ENCODE results near the gene NCOR2. TPM values are rescaled to one million over a fixed set of nuclear protein-coding genes. Genes with fewer than 3 reads are reported as not detected.

Gene NCOR2
- total and polyA plus RNA-seq, 2 donors (not counting 3 experiments of a cell fraction or from before 2014, with no cell fraction given), result 26.5 to 241 TPM

GRCh38 chr12:124599074-124599999, 31.9 kb upstream of the NCOR2 start:
- no TSS peak for BruUV-seq (replicated peaks)
- POLR2A ChIA-PET, result no interaction called here

GRCh38 chr12:124597041-124597440, 29.6 kb upstream of the NCOR2 start:
- H3K9ac ChIP-seq (replicated peaks; ENCODE audit: extremely low read depth, insufficient read depth, low read length), result no peak overlapping the region
- no peaks in the 10 kb centered on the region for H4K20me1 ChIP-seq (replicated peaks; ENCODE audit: control insufficient read depth, extremely low read depth, insufficient read depth, low read length)
- POLR2A ChIA-PET, result no interaction called here
- dilution Hi-C loops (cut with MboI; ENCODE audit: extremely low pct_ligation_motif_present, low sequenced_read_pairs), result no loop called here
- DNase-seq (ENCODE audit: low read depth, low spot score) (no peak), FAIRE-seq (no peak)
- CTCF ChIA-PET, result interaction anchor here (0.6 to 0.9 kb wide), 3 partner anchors 9 to 25 kb away, joined by 3 read pairs; no protein-coding TSS in a partner anchor
- H3K79me2 ChIP-seq (ENCODE audit: control insufficient read depth, insufficient read depth, low read length), result no peaks in the 10 kb centered on the region
- peaks cover 6% of the 10 kb centered on the region for H3K4me1 ChIP-seq (ENCODE audit: control insufficient read depth, extremely low read depth, insufficient read depth, low read length)
- BruUV-seq (replicated peaks), result no TSS peak
- no peak overlapping the region for H3K27ac ChIP-seq (ENCODE audit: insufficient read depth, low read depth, low read length)
- H3K27me3 ChIP-seq (ENCODE audit: control insufficient read depth in 2 of 2, insufficient read depth in 2 of 2, low read length in 2 of 2), result no peaks in the 10 kb centered on the region
- no peak overlapping the region for H3K4me3 ChIP-seq (replicated peaks in 1 of 3; ENCODE audit: insufficient read depth in 1 of 3, low read depth in 1 of 3, low read length in 3 of 3)
- no peak overlapping the region for H2AFZ ChIP-seq (ENCODE audit: low read depth, low read length)
- intact Hi-C loops (cut with micrococcal nuclease), result no loop called here
- no peaks in the 10 kb centered on the region for H3K9me3 ChIP-seq (replicated peaks; ENCODE audit: control insufficient read depth, insufficient read depth, low read length)
- TF ChIP-seq GATA2 (IDR thresholded peaks at IDR 0.05; ENCODE audit: insufficient read depth, insufficient read length, low read depth, low read length), result no peak
- TF ChIP-seq MYC (IDR thresholded peaks at IDR 0.05; ENCODE audit: low read depth, low read length), result no peak
- TF ChIP-seq POLR2AphosphoS5 (IDR thresholded peaks at IDR 0.05; ENCODE audit: insufficient read depth, low read depth, low read length), result no peak
- no peak for TF ChIP-seq EZH2 (IDR thresholded peaks at IDR 0.05; ENCODE audit: borderline replicate concordance, low read depth, low read length, severe bottlenecking)
- TF ChIP-seq JUN (IDR thresholded peaks at IDR 0.05; ENCODE audit: borderline replicate concordance, insufficient read depth, insufficient read length, low read depth), result no peak
- TF ChIP-seq CTCF (IDR thresholded peaks at IDR 0.05; ENCODE audit: extremely low read depth in 1 of 2, insufficient read depth in 1 of 2, low read depth in 1 of 2, low read length in 2 of 2), result no peak
- TF ChIP-seq POLR2A (IDR thresholded peaks at IDR 0.05; ENCODE audit: low read depth, low read length), result no peak
- TF ChIP-seq FOS (IDR thresholded peaks at IDR 0.05; ENCODE audit: borderline replicate concordance, insufficient read depth, low read length), result no peak
- no peak for TF ChIP-seq MAX (IDR thresholded peaks at IDR 0.05; ENCODE audit: insufficient read depth, insufficient read length)
- no peak overlapping the region for H3K4me2 ChIP-seq (ENCODE audit: insufficient read depth, low read length)
- no peaks in the 10 kb centered on the region for H3K36me3 ChIP-seq (ENCODE audit: control insufficient read depth in 2 of 2, extremely low read depth in 1 of 2, insufficient read depth in 2 of 2, low read length in 2 of 2)
- H3K9me1 ChIP-seq (replicated peaks; ENCODE audit: control insufficient read depth, extremely low read depth, insufficient read depth, low read length), result no peaks in the 10 kb centered on the region

More at GRCh38 chr12:124599074-124599999, 31.9 kb upstream of the NCOR2 start:
- H3K79me2 ChIP-seq (ENCODE audit: control insufficient read depth, insufficient read depth, low read length), result no peaks in the 10 kb centered on the region
- H3K4me3 ChIP-seq (replicated peaks in 1 of 3; ENCODE audit: insufficient read depth in 1 of 3, low read depth in 1 of 3, low read length in 3 of 3), result no peak overlapping the region
- intact Hi-C loops (cut with micrococcal nuclease) (no loop called here), dilution Hi-C loops (cut with MboI; ENCODE audit: extremely low pct_ligation_motif_present, low sequenced_read_pairs) (no loop called here)
- no peaks in the 10 kb centered on the region for H3K27me3 ChIP-seq (ENCODE audit: control insufficient read depth in 2 of 2, insufficient read depth in 2 of 2, low read length in 2 of 2)
- no peak overlapping the region for H3K27ac ChIP-seq (ENCODE audit: insufficient read depth, low read depth, low read length)
- no peaks in the 10 kb centered on the region for H3K36me3 ChIP-seq (ENCODE audit: control insufficient read depth in 2 of 2, extremely low read depth in 1 of 2, insufficient read depth in 2 of 2, low read length in 2 of 2)
- H3K9ac ChIP-seq (replicated peaks; ENCODE audit: extremely low read depth, insufficient read depth, low read length), result no peak overlapping the region
- TF ChIP-seq JUN (IDR thresholded peaks at IDR 0.05; ENCODE audit: borderline replicate concordance, insufficient read depth, insufficient read length, low read depth), result no peak
- no peak for TF ChIP-seq GATA2 (IDR thresholded peaks at IDR 0.05; ENCODE audit: insufficient read depth, insufficient read length, low read depth, low read length)
- no peak for TF ChIP-seq MYC (IDR thresholded peaks at IDR 0.05; ENCODE audit: low read depth, low read length)
- CTCF ChIA-PET, result no interaction called here
- no peaks in the 10 kb centered on the region for H3K9me1 ChIP-seq (replicated peaks; ENCODE audit: control insufficient read depth, extremely low read depth, insufficient read depth, low read length)
- no peak overlapping the region for H2AFZ ChIP-seq (ENCODE audit: low read depth, low read length)
- no peaks in the 10 kb centered on the region for H4K20me1 ChIP-seq (replicated peaks; ENCODE audit: control insufficient read depth, extremely low read depth, insufficient read depth, low read length)
- FAIRE-seq (no peak), DNase-seq (ENCODE audit: low read depth, low spot score) (no peak)
- H3K4me2 ChIP-seq (ENCODE audit: insufficient read depth, low read length), result no peak overlapping the region
- H3K4me1 ChIP-seq (ENCODE audit: control insufficient read depth, extremely low read depth, insufficient read depth, low read length), result no peaks in the 10 kb centered on the region
- no peaks in the 10 kb centered on the region for H3K9me3 ChIP-seq (replicated peaks; ENCODE audit: control insufficient read depth, insufficient read depth, low read length)
